GM12878 (cell line): Measurements from ENCODE around the gene TJP1. TPM values are rescaled to one million over a fixed set of nuclear protein-coding genes. Genes with fewer than 3 reads are reported as not detected.

Experiments used
- ATAC-seq: fragments of 200-7000 bp; cut with Tn5 transposase; 3 replicates; pipeline ENCODE4 v1.9.1; 2020; ENCODE audit warnings: mild to moderate bottlenecking, moderate library complexity
- BruUV-seq: library from RNA; stranded (reverse); fragments of 400-500 nt; replicated peaks from 2 replicates; lab custom pipeline; 2021; lab: Mats Ljungman, UMichigan
- CTCF ChIA-PET: fragments of 300-600 bp; sonication (Branson Sonifier 250); formaldehyde crosslinking; extraction: SDS; loops from one replicate; lab custom pipeline; 2021; ENCODE audit warnings: inconsistent platforms; lab: Yijun Ruan, JAX
- POLR2A ChIA-PET: fragments of 350-600 bp; formaldehyde crosslinking; extraction: SDS; loops from one replicate; lab custom pipeline; 2021; ENCODE audit warnings: inconsistent platforms; lab: Charles Lee
- RAD21 ChIA-PET: fragments of 300-600 bp; sonication (Branson Sonifier 250); formaldehyde crosslinking; loops from one replicate; lab custom pipeline; 2023; ENCODE audit warnings: antibody characterized with exemption; ENCODE audit not compliant: unreplicated experiment; lab: Charles Lee
- SMC1A ChIA-PET: fragments of 300-600 bp; sonication (Branson Sonifier 250); formaldehyde crosslinking; loops from one replicate; lab custom pipeline; 2023; ENCODE audit not compliant: unreplicated experiment, uncharacterized antibody; lab: Charles Lee
- DNase-seq: peaks from one replicate; pipeline ENCODE4 v3.0.0-alpha.2; 2011; ENCODE audit warnings: low read depth, low spot score
- FAIRE-seq: peaks from 3 replicates; lab custom pipeline; 2011; peaks lifted over from hg19 to GRCh38; lab: Jason Lieb, UNC
- H2AFZ ChIP-seq: 2 replicates; pipeline ENCODE4 v1.6.0; 2011; ENCODE audit warnings: low read depth, low read length, control low read depth; ENCODE audit not compliant: control insufficient read depth
- H3K27ac ChIP-seq: 2 replicates; pipeline ENCODE4 v1.5.1; 2011; ENCODE audit warnings: control low read depth; ENCODE audit not compliant: control insufficient read depth, insufficient read depth
- H3K27me3 ChIP-seq, 2 experiments: replicated peaks in 1 of 2; 2 replicates each; pipeline versions ENCODE4 v1.6.0 to v1.6.1; 2011; ENCODE audit warnings: low read length in 1 of 2; ENCODE audit not compliant: control insufficient read depth in 2 of 2, insufficient read depth in 2 of 2
- H3K36me3 ChIP-seq, 2 experiments: 2 replicates each; pipeline ENCODE4 v1.5.1; 2011; ENCODE audit warnings: low read length in 1 of 2; ENCODE audit not compliant: control insufficient read depth in 2 of 2, insufficient read depth in 2 of 2
- H3K4me1 ChIP-seq: 2 replicates; pipeline ENCODE4 v1.6.1; 2011; ENCODE audit warnings: mild to moderate bottlenecking, low read length, moderate library complexity, mixed read lengths; ENCODE audit not compliant: control insufficient read depth, insufficient read depth
- H3K4me2 ChIP-seq: 2 replicates; pipeline ENCODE4 v1.6.0; 2011; ENCODE audit warnings: control low read depth; ENCODE audit not compliant: control insufficient read depth, insufficient read depth
- H3K4me3 ChIP-seq: fragments of 200-600 bp; sonication (generic); 2 replicates; pipeline ENCODE4 v1.5.1; 2016
- H3K79me2 ChIP-seq: 2 replicates; pipeline ENCODE4 v1.6.0; 2011; ENCODE audit warnings: low read length; ENCODE audit not compliant: control insufficient read depth, insufficient read depth
- H3K9ac ChIP-seq: 2 replicates; pipeline ENCODE4 v1.8.0; 2011; ENCODE audit warnings: low read length, control low read depth, mixed read lengths; ENCODE audit not compliant: control insufficient read depth, insufficient read depth
- H3K9me3 ChIP-seq: replicated peaks from 3 replicates; pipeline ENCODE4 v1.5.1; 2011; ENCODE audit warnings: mild to moderate bottlenecking, low read length; ENCODE audit not compliant: control insufficient read depth, insufficient read depth
- H4K20me1 ChIP-seq: 2 replicates; pipeline ENCODE4 v1.6.0; 2011; ENCODE audit not compliant: control insufficient read depth, insufficient read depth
- CHD4 ChIP-seq: fragments of 200-600 bp; sonication (generic); IDR thresholded peaks from 2 replicates; pipeline ENCODE4 v1.6.1; 2016; ENCODE audit warnings: mild to moderate bottlenecking
- FOS ChIP-seq: IDR thresholded peaks from 3 replicates; pipeline ENCODE4 v1.6.1; 2011; ENCODE audit warnings: borderline replicate concordance; ENCODE audit not compliant: insufficient read length; ENCODE audit errors: extremely low read depth
- KAT2A ChIP-seq: conservative IDR thresholded peaks from 2 replicates; pipeline ENCODE4 v1.6.1; 2011; ENCODE audit warnings: low read depth, low read length; ENCODE audit not compliant: control insufficient read depth
- MYC ChIP-seq: IDR thresholded peaks from 2 replicates; pipeline ENCODE4 v1.6.1; 2011; ENCODE audit warnings: mild to moderate bottlenecking, low read length, moderate library complexity, inconsistent platforms; ENCODE audit not compliant: insufficient read depth, insufficient replicate concordance, insufficient read length, severe bottlenecking
- PAX5 ChIP-seq: IDR thresholded peaks from 2 replicates; pipeline ENCODE4 v1.6.1; 2011; ENCODE audit warnings: low read depth, low read length, borderline replicate concordance
- SKIL ChIP-seq: fragments of 450-650 bp; IDR thresholded peaks from 2 replicates; pipeline ENCODE4 v1.6.1; 2017; ENCODE audit warnings: mild to moderate bottlenecking, low read depth, inconsistent platforms; ENCODE audit not compliant: poor library complexity, severe bottlenecking
- SMARCA5 ChIP-seq: fragments of 450-650 bp; IDR thresholded peaks from 2 replicates; pipeline ENCODE4 v1.6.1; 2017; ENCODE audit warnings: mild to moderate bottlenecking
- TARDBP ChIP-seq: IDR thresholded peaks from 2 replicates; pipeline ENCODE4 v1.6.1; 2016; ENCODE audit warnings: borderline replicate concordance
- WGBS: methylation state at CpG from one replicate; pipeline ENCODE4 v1.1.6; 2016; ENCODE audit warnings: low lambda C conversion rate; ENCODE audit not compliant: insufficient replicate concordance, insufficient coverage; ENCODE audit errors: missing lambda C conversion rate; 5-methylcytosine and 5-hydroxymethylcytosine counted together
- in situ Hi-C: fragments of 300-500 bp; cut with MboI; formaldehyde crosslinking; loops from 9 replicates; pipeline ENCODE4 v1.14.3; 2018; ENCODE audit warnings: mixed read lengths
- intact Hi-C: fragments of 100-400 bp; cut with micrococcal nuclease; formaldehyde crosslinking; loops from one replicate; pipeline ENCODE4 v1.14.2; 2022; ENCODE audit not compliant: unreplicated experiment
- polyA plus RNA-seq, 11 experiments: library from polyadenylated mRNA; depleted of rRNA in 4 of 11; unstranded in 6 of 11; stranded (reverse) in 5 of 11; fragments of >200 nt; fragmentation: Nextera tagmentation in 4 of 11; fragmentation: Illumina TruSeq in 1 of 11; extraction: Ambion mirVana in 4 of 11; extraction: Trizol in 1 of 11; gene quantifications; 1 replicate in 1 of 11; 2 replicates in 10 of 11; pipeline versions ENCODE4 v1.2.1 to v1.2.3, GENCODE V29; 2011 to 2016; ENCODE audit warnings: inconsistent platforms in 2 of 11, missing spikeins in 2 of 11, low read depth in 1 of 11
- total RNA-seq, 4 experiments: library from RNA; depleted of rRNA in 3 of 4; stranded (reverse); fragments of >200 nt in 3 of 4; fragmentation: Illumina TruSeq in 1 of 4; extraction: Trizol in 1 of 4; gene quantifications; 2 replicates each; pipeline versions ENCODE4 v1.2.1 to v1.2.3, GENCODE V29; 2013 to 2021

Gene TJP1
- total and polyA plus RNA-seq, 10 of the 15 experiments (the other 5 are each of a cell fraction or from before 2014, with no cell fraction given): 0.01 to 0.49 (median 0.08) TPM; not detected in 7

GRCh38 chr15:29675791-29676301 is 146.4 kb downstream of the TJP1 start:
- CTCF ChIA-PET: no interaction called here
- SMC1A ChIA-PET: no interaction called here
- no TSS peak for BruUV-seq
- Histone ChIP-seq H3K27me3 (no peaks in the 10 kb centered on the region), H3K9ac (no peak overlapping the region), H3K4me2 (no peak overlapping the region), H3K4me3 (no peak overlapping the region), H4K20me1 (no peaks in the 10 kb centered on the region), H3K4me1 (no peaks in the 10 kb centered on the region), H2AFZ (no peak overlapping the region), H3K27ac (no peak overlapping the region), H3K79me2 (no peaks in the 10 kb centered on the region), H3K36me3 (no peaks in the 10 kb centered on the region), H3K9me3 (no peaks in the 10 kb centered on the region; the same call in 2 of the 3 replicates)
- DNase-seq (no peak), FAIRE-seq (no peak), ATAC-seq (no peak)
- in situ Hi-C loops: no loop called here
- RAD21 ChIA-PET: no interaction called here
- intact Hi-C loops: loop anchor here (5.0 kb wide), 1 partner anchor 51 kb away; no protein-coding TSS in a partner anchor
- no peak for TF ChIP-seq MYC
- no peak for TF ChIP-seq TARDBP
- TF ChIP-seq CHD4: no peak
- TF ChIP-seq FOS: no peak
- TF ChIP-seq SMARCA5: no peak
- TF ChIP-seq KAT2A: no peak
- no peak for TF ChIP-seq SKIL
- TF ChIP-seq PAX5: no peak
- 69% methylated on average over 24 of the region's 29 CpGs for WGBS
- POLR2A ChIA-PET: no interaction called here
